Neural cell (in vitro differentiated cells): ENCODE measurements around the gene METTL1. TPM values are rescaled to one million over a fixed set of nuclear protein-coding genes. Genes with fewer than 3 reads are reported as not detected.
A peak's percentile ranks its signal among the peaks of the same experiment; 100 is the strongest.

Experiments
- H2AFZ ChIP-seq: fragments of 200-600, 300-800 bp; sonication (generic), shearing (Covaris generic); 2 replicates; pipeline ENCODE4 v1.6.0; 2014; ENCODE audit warnings: low read depth, mild to moderate bottlenecking, antibody characterized with exemption, low read length, moderate library complexity
- H3F3A ChIP-seq: fragments of 200-600 bp; shearing (Covaris generic); 2 replicates; pipeline ENCODE4 v1.6.1; 2016; ENCODE audit warnings: mild to moderate bottlenecking, moderate library complexity, mixed read lengths, antibody characterized with exemption, low read length; ENCODE audit not compliant: insufficient read depth, poor library complexity, severe bottlenecking
- H3K27ac ChIP-seq: fragments of 200-600, 300-800 bp; sonication (generic), shearing (Covaris generic); 2 replicates; pipeline ENCODE4 v1.5.1; 2014; ENCODE audit warnings: mild to moderate bottlenecking, low read length, moderate library complexity
- H3K27me3 ChIP-seq: fragments of 300-800, 200-600 bp; sonication (generic), shearing (Covaris generic); 2 replicates; pipeline ENCODE4 v1.6.0; 2014; ENCODE audit warnings: mild to moderate bottlenecking, low read depth, low read length, moderate library complexity; ENCODE audit not compliant: insufficient read depth
- H3K36me3 ChIP-seq: fragments of 300-800, 200-600 bp; sonication (generic), shearing (Covaris generic); 2 replicates; pipeline ENCODE4 v1.5.1; 2014; ENCODE audit warnings: mild to moderate bottlenecking, antibody characterized with exemption, low read length, moderate library complexity; ENCODE audit not compliant: insufficient read depth
- H3K4me2 ChIP-seq: fragments of 300-800, 200-600 bp; sonication (generic), shearing (Covaris generic); 2 replicates; pipeline ENCODE4 v1.6.0; 2014; ENCODE audit warnings: mild to moderate bottlenecking, low read length
- H3K4me3 ChIP-seq: fragments of 300-800, 200-600 bp; sonication (generic), shearing (Covaris generic); 2 replicates; pipeline ENCODE4 v1.5.1; 2014; ENCODE audit warnings: mild to moderate bottlenecking, low read length, moderate library complexity
- H3K79me2 ChIP-seq: fragments of 200-600 bp; shearing (Covaris generic); replicated peaks from 2 replicates; pipeline ENCODE4 v1.6.0; 2014; ENCODE audit warnings: mild to moderate bottlenecking, low read length, moderate library complexity; ENCODE audit not compliant: insufficient read depth
- H3K9ac ChIP-seq: fragments of 300-800, 200-600 bp; sonication (generic), shearing (Covaris generic); 2 replicates; pipeline ENCODE4 v1.6.1; 2016; ENCODE audit warnings: mild to moderate bottlenecking, low read length, mixed read lengths
- H3K9me2 ChIP-seq: fragments of 200-600 bp; shearing (Covaris generic); 2 replicates; pipeline ENCODE4 v1.6.1; 2016; ENCODE audit warnings: mild to moderate bottlenecking, low read length, mixed read lengths; ENCODE audit not compliant: insufficient read depth
- H3K9me3 ChIP-seq: fragments of 200-600, 300-800 bp; sonication (generic), shearing (Covaris generic); 2 replicates; pipeline ENCODE4 v1.6.1; 2016; ENCODE audit warnings: mild to moderate bottlenecking, mixed run types, low read length, moderate library complexity, mixed read lengths
- H4K20me1 ChIP-seq: fragments of 200-600 bp; shearing (Covaris generic); 2 replicates; pipeline ENCODE4 v1.6.1; 2016; ENCODE audit warnings: mild to moderate bottlenecking, mixed run types; ENCODE audit not compliant: insufficient read depth
- EP300 ChIP-seq: fragments of 450-650 bp; conservative IDR thresholded peaks from 2 replicates; pipeline ENCODE4 v1.6.1; 2014; ENCODE audit warnings: antibody characterized with exemption, mild to moderate bottlenecking, moderate library complexity; ENCODE audit not compliant: poor library complexity, severe bottlenecking
- EZH2 ChIP-seq: fragments of 200-600, 300-800 bp; shearing (Covaris generic), sonication (generic); IDR thresholded peaks from 2 replicates; pipeline ENCODE4 v1.6.1; 2014; ENCODE audit warnings: antibody characterized with exemption, low read length, borderline replicate concordance, mild to moderate bottlenecking; ENCODE audit not compliant: insufficient read depth, poor library complexity, severe bottlenecking
- MXI1 ChIP-seq: fragments of 450-650 bp; conservative IDR thresholded peaks from 2 replicates; pipeline ENCODE4 v1.6.1; 2014; ENCODE audit warnings: antibody characterized with exemption, mild to moderate bottlenecking; ENCODE audit not compliant: poor library complexity, severe bottlenecking
- POLR2AphosphoS5 ChIP-seq: IDR thresholded peaks from 2 replicates; pipeline ENCODE4 v1.6.1; 2012
- RAD21 ChIP-seq: fragments of 450-650 bp; conservative IDR thresholded peaks from 2 replicates; pipeline ENCODE4 v1.6.1; 2014; ENCODE audit warnings: antibody characterized with exemption, mild to moderate bottlenecking, moderate library complexity
- SMC3 ChIP-seq: fragments of 450-650 bp; conservative IDR thresholded peaks from 2 replicates; pipeline ENCODE4 v1.6.1; 2014; ENCODE audit warnings: antibody characterized with exemption, mild to moderate bottlenecking, moderate library complexity; ENCODE audit not compliant: poor library complexity
- TAF1 ChIP-seq: IDR thresholded peaks from 2 replicates; pipeline ENCODE4 v1.6.1; 2012; ENCODE audit warnings: low read depth
- polyA plus RNA-seq: library from polyadenylated mRNA; depleted of rRNA; stranded (reverse); fragments of >200 nt; gene quantifications from 2 replicates; pipeline ENCODE4 v1.2.3, GENCODE V29; 2014
- TF ChIP-seq, protein P1 (sequence below): IDR thresholded peaks from 2 replicates; pipeline ENCODE4 v1.6.1; 2012; ENCODE audit warnings: borderline replicate concordance
- TF ChIP-seq, protein P2 (sequence below): fragments of 450-650 bp; IDR thresholded peaks from 2 replicates; pipeline ENCODE4 v1.5.1; 2014; ENCODE audit warnings: antibody characterized with exemption, mild to moderate bottlenecking, moderate library complexity; ENCODE audit not compliant: poor library complexity, severe bottlenecking

Gene METTL1
- polyA plus RNA-seq, 1 donor from 2014 or later, result 1.9 TPM

DNA sequence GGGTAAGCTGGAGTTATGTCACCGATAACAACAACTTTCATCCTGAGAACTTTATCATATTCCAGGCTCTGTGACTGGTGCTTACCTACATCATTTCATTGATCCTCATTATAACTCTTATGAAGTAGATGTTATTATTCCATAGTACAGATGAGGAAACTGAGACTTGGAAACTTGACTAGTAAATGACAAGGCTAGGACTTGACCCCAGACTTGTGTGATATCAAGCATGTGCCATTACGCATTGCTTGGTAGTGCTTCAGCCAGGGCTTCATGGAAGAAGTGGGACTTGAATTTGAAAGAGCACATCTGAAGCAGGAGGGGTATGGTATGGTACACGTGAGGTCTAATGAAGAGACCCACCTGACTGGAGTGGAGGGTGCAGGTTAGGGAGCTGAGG lies 34.8 kb upstream of the METTL1 start:
- no peaks in the 10 kb centered on the region for H3K79me2 ChIP-seq
- H3K27me3 ChIP-seq, result no peaks in the 10 kb centered on the region
- no peaks in the 10 kb centered on the region for H3K36me3 ChIP-seq
- TF ChIP-seq, protein P1, sequence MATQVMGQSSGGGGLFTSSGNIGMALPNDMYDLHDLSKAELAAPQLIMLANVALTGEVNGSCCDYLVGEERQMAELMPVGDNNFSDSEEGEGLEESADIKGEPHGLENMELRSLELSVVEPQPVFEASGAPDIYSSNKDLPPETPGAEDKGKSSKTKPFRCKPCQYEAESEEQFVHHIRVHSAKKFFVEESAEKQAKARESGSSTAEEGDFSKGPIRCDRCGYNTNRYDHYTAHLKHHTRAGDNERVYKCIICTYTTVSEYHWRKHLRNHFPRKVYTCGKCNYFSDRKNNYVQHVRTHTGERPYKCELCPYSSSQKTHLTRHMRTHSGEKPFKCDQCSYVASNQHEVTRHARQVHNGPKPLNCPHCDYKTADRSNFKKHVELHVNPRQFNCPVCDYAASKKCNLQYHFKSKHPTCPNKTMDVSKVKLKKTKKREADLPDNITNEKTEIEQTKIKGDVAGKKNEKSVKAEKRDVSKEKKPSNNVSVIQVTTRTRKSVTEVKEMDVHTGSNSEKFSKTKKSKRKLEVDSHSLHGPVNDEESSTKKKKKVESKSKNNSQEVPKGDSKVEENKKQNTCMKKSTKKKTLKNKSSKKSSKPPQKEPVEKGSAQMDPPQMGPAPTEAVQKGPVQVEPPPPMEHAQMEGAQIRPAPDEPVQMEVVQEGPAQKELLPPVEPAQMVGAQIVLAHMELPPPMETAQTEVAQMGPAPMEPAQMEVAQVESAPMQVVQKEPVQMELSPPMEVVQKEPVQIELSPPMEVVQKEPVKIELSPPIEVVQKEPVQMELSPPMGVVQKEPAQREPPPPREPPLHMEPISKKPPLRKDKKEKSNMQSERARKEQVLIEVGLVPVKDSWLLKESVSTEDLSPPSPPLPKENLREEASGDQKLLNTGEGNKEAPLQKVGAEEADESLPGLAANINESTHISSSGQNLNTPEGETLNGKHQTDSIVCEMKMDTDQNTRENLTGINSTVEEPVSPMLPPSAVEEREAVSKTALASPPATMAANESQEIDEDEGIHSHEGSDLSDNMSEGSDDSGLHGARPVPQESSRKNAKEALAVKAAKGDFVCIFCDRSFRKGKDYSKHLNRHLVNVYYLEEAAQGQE, result no peak
- TF ChIP-seq, protein P2, sequence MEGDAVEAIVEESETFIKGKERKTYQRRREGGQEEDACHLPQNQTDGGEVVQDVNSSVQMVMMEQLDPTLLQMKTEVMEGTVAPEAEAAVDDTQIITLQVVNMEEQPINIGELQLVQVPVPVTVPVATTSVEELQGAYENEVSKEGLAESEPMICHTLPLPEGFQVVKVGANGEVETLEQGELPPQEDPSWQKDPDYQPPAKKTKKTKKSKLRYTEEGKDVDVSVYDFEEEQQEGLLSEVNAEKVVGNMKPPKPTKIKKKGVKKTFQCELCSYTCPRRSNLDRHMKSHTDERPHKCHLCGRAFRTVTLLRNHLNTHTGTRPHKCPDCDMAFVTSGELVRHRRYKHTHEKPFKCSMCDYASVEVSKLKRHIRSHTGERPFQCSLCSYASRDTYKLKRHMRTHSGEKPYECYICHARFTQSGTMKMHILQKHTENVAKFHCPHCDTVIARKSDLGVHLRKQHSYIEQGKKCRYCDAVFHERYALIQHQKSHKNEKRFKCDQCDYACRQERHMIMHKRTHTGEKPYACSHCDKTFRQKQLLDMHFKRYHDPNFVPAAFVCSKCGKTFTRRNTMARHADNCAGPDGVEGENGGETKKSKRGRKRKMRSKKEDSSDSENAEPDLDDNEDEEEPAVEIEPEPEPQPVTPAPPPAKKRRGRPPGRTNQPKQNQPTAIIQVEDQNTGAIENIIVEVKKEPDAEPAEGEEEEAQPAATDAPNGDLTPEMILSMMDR, result no peak
- TF ChIP-seq TAF1, result no peak
- no peak for TF ChIP-seq EZH2
- TF ChIP-seq POLR2AphosphoS5, result no peak
- TF ChIP-seq MXI1, result no peak
- no peak for TF ChIP-seq RAD21
- no peak for TF ChIP-seq SMC3
- no peak for TF ChIP-seq EP300
- no peaks in the 10 kb centered on the region for H4K20me1 ChIP-seq
- no peaks in the 10 kb centered on the region for H3F3A ChIP-seq
- H3K4me2 ChIP-seq, result no peak overlapping the region
- no peak overlapping the region for H3K27ac ChIP-seq
- H3K4me3 ChIP-seq, result no peak overlapping the region
- H3K9me2 ChIP-seq, result no peaks in the 10 kb centered on the region
- no peak overlapping the region for H3K9ac ChIP-seq
- no peak overlapping the region for H2AFZ ChIP-seq
- H3K9me3 ChIP-seq, result no peaks in the 10 kb centered on the region

DNA sequence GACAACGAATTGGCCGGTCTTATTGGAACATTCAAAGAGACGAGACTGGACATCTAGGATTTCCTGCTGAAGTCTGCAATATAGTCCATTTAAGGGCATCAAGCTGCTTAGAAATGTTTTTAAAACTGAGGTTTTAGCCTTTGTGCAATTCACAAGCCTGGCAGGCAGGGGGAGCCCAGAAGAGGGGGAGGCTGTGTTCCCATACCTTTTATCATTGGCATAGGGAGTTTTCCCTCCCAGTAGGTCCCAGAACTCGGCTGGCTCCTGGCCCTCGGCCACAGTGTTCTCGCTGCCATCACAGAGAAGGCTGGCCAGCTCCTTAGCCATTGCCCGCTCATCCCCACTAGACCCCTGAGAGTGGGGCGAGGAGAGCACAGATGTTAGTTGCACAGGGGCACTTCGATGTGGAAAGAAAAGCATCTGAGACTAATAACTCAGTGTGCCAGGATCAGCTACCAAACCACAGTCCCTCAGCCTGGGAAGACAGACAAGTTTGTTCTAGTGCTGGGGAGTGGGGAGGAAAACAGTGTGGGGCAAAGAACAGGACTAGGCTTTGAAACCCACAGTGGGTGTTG lies 31.5 kb upstream of the METTL1 start:
- Histone ChIP-seq H3K4me2 (no peak overlapping the region), H3K9me3 (no peaks in the 10 kb centered on the region), H3K4me3 (no peak overlapping the region), H4K20me1 (no peaks in the 10 kb centered on the region), H3F3A (no peaks in the 10 kb centered on the region), H3K27me3 (no peaks in the 10 kb centered on the region), H2AFZ (no peak overlapping the region), H3K9me2 (no peaks in the 10 kb centered on the region), H3K27ac (no peak overlapping the region), H3K79me2 (no peaks in the 10 kb centered on the region), H3K9ac (no peak overlapping the region), H3K36me3 (no peaks in the 10 kb centered on the region)
- TF ChIP-seq EP300, result no peak
- TF ChIP-seq TAF1, result no peak
- TF ChIP-seq, protein P1, result no peak
- TF ChIP-seq SMC3, result peak; percentile 77
- TF ChIP-seq POLR2AphosphoS5, result no peak
- TF ChIP-seq RAD21, result peak; percentile 57
- TF ChIP-seq, protein P2, result peak; percentile 66
- no peak for TF ChIP-seq MXI1
